Ectodermal cell (in vitro differentiated cells): ENCODE data around the gene NISCH. TPM values are rescaled to one million over a fixed set of nuclear protein-coding genes. Genes with fewer than 3 reads are reported as not detected.

Source experiments
- H3K27ac ChIP-seq: 2 replicates; pipeline ENCODE4 v1.7.0; 2013; ENCODE audit warnings: mild to moderate bottlenecking, low read depth, low read length; ENCODE audit not compliant: insufficient read depth, poor library complexity, severe bottlenecking
- H3K27me3 ChIP-seq: 2 replicates; pipeline ENCODE4 v1.7.0; 2013; ENCODE audit warnings: mild to moderate bottlenecking, low read length; ENCODE audit not compliant: insufficient read depth, control insufficient read depth, poor library complexity, severe bottlenecking
- H3K36me3 ChIP-seq: one replicate; pipeline ENCODE4 v1.7.0; 2013; ENCODE audit warnings: low read length; ENCODE audit not compliant: control insufficient read depth, insufficient read depth
- H3K4me1 ChIP-seq: one replicate; pipeline ENCODE4 v1.7.0; 2013; ENCODE audit warnings: low read length; ENCODE audit not compliant: control insufficient read depth, insufficient read depth
- H3K4me3 ChIP-seq: 2 replicates; pipeline ENCODE4 v1.7.0; 2013; ENCODE audit warnings: low read depth, low read length, control low read depth; ENCODE audit not compliant: insufficient read depth
- H3K9me3 ChIP-seq: 2 replicates; pipeline ENCODE4 v1.7.0; 2013; ENCODE audit warnings: mild to moderate bottlenecking, low read length, moderate library complexity; ENCODE audit not compliant: control insufficient read depth
- WGBS, 2 experiments: methylation state at CpG; one replicate each; pipeline ENCODE4 v1.1.7; 2013; ENCODE audit warnings: missing lambda C conversion rate in 2 of 2; 5-methylcytosine and 5-hydroxymethylcytosine counted together
- polyA plus RNA-seq, 4 experiments: library from polyadenylated mRNA; stranded (reverse); fragments of 50-300 nt; gene quantifications; one replicate each; pipeline ENCODE4 v1.2.3, GENCODE V29; 2013

Gene NISCH
- polyA plus RNA-seq (2013, experiment 1 of 4) = 121 TPM
- 151 TPM for polyA plus RNA-seq (2013, experiment 2 of 4)
- polyA plus RNA-seq (2013, experiment 3 of 4) = 102 TPM
- polyA plus RNA-seq (2013, experiment 4 of 4) = 129 TPM

GRCh38 chr3:52455283-52456168 is at the start of gene NISCH:
Gene NISCH, plus strand, starts transcription at chr3:52455604. Its CDS starts 38 bp downstream, at chr3:52455642.
- 1% methylated on average over 86 of the region's 86 CpGs for WGBS, 2 experiments
- H3K9me3 ChIP-seq = no peaks in the 10 kb centered on the region
- H3K27me3 ChIP-seq = no peaks in the 10 kb centered on the region
- H3K27ac ChIP-seq = peak within 1 kb of the TSS; percentile 57
- peak within 1 kb of the TSS; percentile 93 for H3K4me3 ChIP-seq
- H3K36me3 ChIP-seq = peaks cover 24% of the 10 kb centered on the region
- H3K4me1 ChIP-seq = peaks cover 22% of the 10 kb centered on the region

DNA sequence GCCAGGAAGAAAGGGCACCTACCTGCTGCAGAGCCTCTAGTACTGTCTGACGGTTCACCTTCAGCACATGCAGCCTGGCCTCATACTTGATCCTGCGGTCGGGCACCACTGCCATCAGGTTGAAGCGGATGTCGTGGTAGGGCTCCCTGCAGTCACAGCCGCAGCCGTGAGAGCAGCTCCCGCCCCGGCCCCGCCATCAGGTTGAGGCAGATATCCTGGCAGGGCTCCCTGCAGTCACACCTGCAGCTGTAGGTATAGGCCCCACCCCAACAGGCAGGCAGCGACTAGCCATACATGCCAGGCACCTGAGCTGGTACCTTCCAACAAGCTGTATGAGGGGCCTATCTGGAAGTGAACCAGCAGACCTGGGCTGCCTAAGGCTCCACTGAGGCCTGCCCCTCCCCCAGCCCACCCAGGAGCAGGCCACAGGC is 49.2 kb upstream of the NISCH start:
- Histone ChIP-seq H3K4me1 (peaks cover 10% of the 10 kb centered on the region), H3K4me3 (no peak overlapping the region), H3K27me3 (peaks cover under 1% of the 10 kb centered on the region), H3K9me3 (no peaks in the 10 kb centered on the region), H3K36me3 (peaks cover 52% of the 10 kb centered on the region), H3K27ac (no peak overlapping the region)
- WGBS, 2 experiments = 94 to 97% methylated on average over 11 of the region's 11 CpGs

GRCh38 chr3:52406791-52407510 is 48.5 kb upstream of the NISCH start:
- Histone ChIP-seq H3K9me3 (no peaks in the 10 kb centered on the region), H3K4me1 (peaks cover 16% of the 10 kb centered on the region), H3K36me3 (peaks cover 52% of the 10 kb centered on the region), H3K4me3 (no peak overlapping the region), H3K27me3 (peaks cover 5% of the 10 kb centered on the region), H3K27ac (no peak overlapping the region)
- 96 to 97% methylated on average over 20 of the region's 20 CpGs for WGBS, 2 experiments

GRCh38 chr3:52407779-52408178 is 47.6 kb upstream of the NISCH start:
- Histone ChIP-seq H3K9me3 (no peaks in the 10 kb centered on the region), H3K4me1 (peaks cover 16% of the 10 kb centered on the region), H3K27ac (no peak overlapping the region), H3K27me3 (peaks cover 5% of the 10 kb centered on the region), H3K4me3 (no peak overlapping the region), H3K36me3 (peaks cover 45% of the 10 kb centered on the region)
- 92 to 96% methylated on average over 3 of the region's 3 CpGs for WGBS, 2 experiments

- 93 to 96% methylated on average over 8 of the region's 8 CpGs for WGBS, 2 experiments
- peaks cover 39% of the 10 kb centered on the region for H3K36me3 ChIP-seq
- H3K27me3 ChIP-seq = peaks cover 5% of the 10 kb centered on the region
- H3K9me3 ChIP-seq = no peaks in the 10 kb centered on the region
- H3K27ac ChIP-seq = no peak overlapping the region
- H3K4me3 ChIP-seq = no peak overlapping the region
- H3K4me1 ChIP-seq = peaks cover 16% of the 10 kb centered on the region
These were observed 46.9 kb upstream of the NISCH start for GRCh38 chr3:52408466-52408865.

GRCh38 chr3:52415800-52416199 is 39.6 kb upstream of the NISCH start:
- no peak overlapping the region for H3K27ac ChIP-seq
- H3K4me3 ChIP-seq = no peak overlapping the region
- no peaks in the 10 kb centered on the region for H3K36me3 ChIP-seq
- peaks cover 8% of the 10 kb centered on the region for H3K4me1 ChIP-seq
- peaks cover 5% of the 10 kb centered on the region for H3K27me3 ChIP-seq
- WGBS, 2 experiments = 96 to 97% methylated on average over 2 to 3 of the region's 3 CpGs
- no peaks in the 10 kb centered on the region for H3K9me3 ChIP-seq

GRCh38 chr3:52420388-52420787 is 35.0 kb upstream of the NISCH start:
- no peaks in the 10 kb centered on the region for H3K27me3 ChIP-seq
- H3K4me1 ChIP-seq = no peaks in the 10 kb centered on the region
- no peak overlapping the region for H3K4me3 ChIP-seq
- 81 to 89% methylated on average over 2 of the region's 2 CpGs for WGBS, 2 experiments
- no peaks in the 10 kb centered on the region for H3K9me3 ChIP-seq
- H3K27ac ChIP-seq = peak overlapping the region; percentile 21
- no peaks in the 10 kb centered on the region for H3K36me3 ChIP-seq

DNA sequence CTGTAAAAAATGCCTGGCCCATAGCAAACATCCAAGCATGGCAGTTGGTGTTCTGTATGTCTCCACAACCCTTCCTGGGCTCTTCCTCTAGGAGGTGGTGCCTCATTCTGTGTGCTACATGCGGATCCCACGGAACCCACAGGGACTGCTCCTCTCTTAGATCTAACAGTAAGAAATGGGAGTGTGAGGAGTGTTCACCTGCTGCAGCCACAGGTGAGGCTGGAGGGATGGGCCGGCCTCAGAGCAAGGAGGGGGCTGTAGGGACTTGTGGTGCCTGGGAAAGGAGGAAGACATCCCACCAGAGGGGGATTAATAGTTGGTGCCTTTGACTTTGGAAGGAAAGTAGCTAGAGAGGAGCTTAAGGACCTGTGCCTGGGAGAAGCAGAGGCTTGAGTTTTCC is 32.7 kb upstream of the NISCH start:
- no peak overlapping the region for H3K4me3 ChIP-seq
- no peaks in the 10 kb centered on the region for H3K4me1 ChIP-seq
- H3K27me3 ChIP-seq = no peaks in the 10 kb centered on the region
- no peak overlapping the region for H3K27ac ChIP-seq
- no peaks in the 10 kb centered on the region for H3K36me3 ChIP-seq
- WGBS, 2 experiments = 87 to 89% methylated on average over 3 of the region's 3 CpGs
- H3K9me3 ChIP-seq = no peaks in the 10 kb centered on the region

DNA sequence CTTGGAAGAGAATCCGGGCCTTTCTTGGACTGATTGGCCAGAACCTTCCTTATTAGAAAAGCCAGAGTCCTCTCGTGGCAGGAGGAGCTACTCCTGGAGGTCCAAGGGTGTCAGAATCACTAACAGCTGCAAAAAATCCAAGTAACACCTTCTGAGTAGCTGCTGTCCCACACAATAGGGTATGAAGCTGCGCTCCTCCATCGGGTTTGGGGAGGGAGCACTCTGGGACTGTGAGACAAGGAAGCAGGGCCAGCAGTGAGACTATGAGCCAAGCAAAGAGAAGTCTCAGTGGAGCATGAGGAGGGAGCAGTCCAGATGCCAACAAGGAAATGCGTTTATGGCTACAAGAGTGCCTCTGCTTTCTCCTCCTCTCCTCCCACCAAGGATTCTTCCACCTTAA is 32.2 kb upstream of the NISCH start:
- Histone ChIP-seq H3K4me1 (no peaks in the 10 kb centered on the region), H3K4me3 (no peak overlapping the region), H3K27ac (no peak overlapping the region), H3K27me3 (no peaks in the 10 kb centered on the region), H3K36me3 (no peaks in the 10 kb centered on the region), H3K9me3 (no peaks in the 10 kb centered on the region)
- 75 to 78% methylated on average over 5 of the region's 5 CpGs for WGBS, 2 experiments
